GM12875 (cell line): ENCODE data around the gene LRP3.

ENCODE experiments used
- H3K4me3 ChIP-seq: one replicate; pipeline ENCODE4 v1.5.1; 2011; ENCODE audit warnings: low read depth, low read length, control low read depth
- CTCF ChIP-seq: IDR thresholded peaks from 2 replicates; pipeline ENCODE4 v1.5.1; 2011; ENCODE audit warnings: low read depth, mild to moderate bottlenecking, control low read depth, inconsistent platforms, low read length, moderate library complexity, borderline replicate concordance; ENCODE audit not compliant: insufficient read depth

LRP3 gene

DNA sequence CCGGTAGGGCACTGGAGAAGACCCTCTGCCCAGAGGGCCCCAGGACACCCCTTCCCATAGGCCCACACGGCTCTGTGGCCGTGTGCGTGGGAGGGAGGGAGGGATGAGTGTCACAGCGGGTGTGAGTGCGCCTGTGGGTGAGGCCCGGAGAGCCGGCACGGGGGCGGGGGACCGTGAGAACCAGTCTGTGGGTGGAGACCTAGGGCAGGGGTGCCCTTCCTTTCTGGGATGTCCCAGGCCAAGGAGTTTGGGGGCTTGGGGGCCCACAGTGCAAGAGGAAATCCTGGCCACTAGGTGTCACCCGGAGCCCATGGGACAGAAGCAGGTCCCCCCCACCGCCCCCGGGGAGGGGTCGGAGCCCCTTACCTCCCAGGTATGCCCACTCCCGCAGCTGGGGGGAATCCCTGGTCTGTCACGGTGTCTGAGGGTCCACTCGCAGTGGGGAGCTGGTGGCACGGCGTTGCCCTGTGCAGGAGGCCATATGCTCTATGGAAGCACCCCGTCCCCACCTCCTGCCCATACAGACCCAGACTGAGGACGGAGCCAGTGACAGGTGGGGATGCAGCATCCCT lies 47.5 kb downstream of the LRP3 start:
- no peak overlapping the region for H3K4me3 ChIP-seq
- TF ChIP-seq CTCF: peak; percentile 60; the same call in 1 of the 2 replicates

DNA sequence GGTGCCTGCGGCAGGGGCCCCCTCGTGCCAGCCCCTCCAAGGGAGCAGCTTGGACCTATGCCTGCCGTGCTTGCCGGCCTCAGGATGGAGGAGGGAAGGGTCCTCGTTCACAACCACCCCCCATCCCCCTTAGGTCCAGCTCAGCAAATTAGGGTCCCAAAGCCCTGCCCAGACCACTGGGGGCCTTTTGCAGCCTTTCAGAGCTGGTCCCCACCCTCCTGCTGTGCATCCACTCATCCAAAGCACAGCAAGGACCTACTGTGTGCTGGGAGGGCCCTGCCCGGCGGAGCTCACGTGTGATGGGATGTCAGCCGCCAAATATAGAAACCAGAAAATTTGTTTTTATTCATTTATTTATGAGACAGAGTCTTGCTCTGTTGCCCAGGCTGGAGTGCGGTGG lies 48.0 kb downstream of the LRP3 start:
- no peak for TF ChIP-seq CTCF

DNA sequence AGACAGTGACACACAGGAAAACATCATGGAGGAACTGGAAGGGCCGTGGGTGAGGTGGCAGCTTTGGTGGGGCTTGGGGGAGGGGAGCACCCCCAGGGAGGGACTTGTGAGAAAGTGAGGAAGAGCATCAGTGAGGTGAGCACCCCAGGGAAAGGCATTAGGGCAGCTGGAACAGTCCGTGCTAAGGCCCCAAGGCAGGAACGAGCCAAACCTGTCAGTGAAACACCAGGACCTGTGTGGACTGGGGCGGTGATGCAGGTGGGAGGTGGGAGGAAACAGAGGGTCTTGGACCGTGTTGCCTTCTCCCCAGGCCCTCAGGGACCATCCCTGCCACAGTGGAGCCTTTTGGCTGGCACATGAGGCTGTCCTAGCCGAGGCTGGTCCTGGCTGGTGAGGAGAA lies 48.8 kb downstream of the LRP3 start:
- TF ChIP-seq CTCF: no peak
- no peak overlapping the region for H3K4me3 ChIP-seq

More for the DNA sequence above, 48.0 kb downstream of the LRP3 start:
- no peak overlapping the region for H3K4me3 ChIP-seq

DNA sequence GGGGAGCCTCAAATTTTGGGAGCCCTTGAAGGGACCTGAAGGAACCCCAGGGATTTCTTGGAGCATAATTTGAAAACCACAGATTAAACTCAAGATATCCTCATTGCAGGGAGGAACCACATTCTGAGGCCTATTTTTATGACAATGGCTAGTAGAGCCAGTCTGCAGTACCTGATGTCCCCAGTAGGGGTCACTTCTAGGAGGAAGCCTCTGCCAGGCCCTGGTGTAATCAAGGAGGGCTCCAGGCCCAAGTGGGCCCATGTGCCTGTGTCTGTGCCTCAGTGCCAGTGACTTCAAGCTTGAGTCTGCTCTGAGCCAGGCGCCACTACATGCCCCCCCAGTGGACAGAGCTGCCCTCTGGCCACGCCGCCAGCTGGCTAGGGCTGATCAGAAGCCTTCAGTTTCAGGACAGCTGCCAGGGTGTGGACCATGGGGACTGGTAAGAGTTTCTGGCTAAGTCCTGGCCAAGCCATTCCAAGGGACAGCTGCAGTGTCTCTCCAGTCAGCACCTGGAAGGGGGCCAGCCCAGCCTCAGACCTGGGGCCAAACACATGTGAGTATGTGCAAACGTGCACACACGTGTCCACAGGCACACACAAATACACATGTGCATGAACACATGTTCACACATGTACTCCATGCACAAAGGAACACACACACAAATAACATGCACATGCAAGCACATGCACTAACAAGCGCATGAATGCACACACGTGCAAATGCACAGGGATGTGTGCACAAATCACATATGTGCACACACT lies 52.0 kb downstream of the LRP3 start:
- TF ChIP-seq CTCF: peak; percentile 59

DNA sequence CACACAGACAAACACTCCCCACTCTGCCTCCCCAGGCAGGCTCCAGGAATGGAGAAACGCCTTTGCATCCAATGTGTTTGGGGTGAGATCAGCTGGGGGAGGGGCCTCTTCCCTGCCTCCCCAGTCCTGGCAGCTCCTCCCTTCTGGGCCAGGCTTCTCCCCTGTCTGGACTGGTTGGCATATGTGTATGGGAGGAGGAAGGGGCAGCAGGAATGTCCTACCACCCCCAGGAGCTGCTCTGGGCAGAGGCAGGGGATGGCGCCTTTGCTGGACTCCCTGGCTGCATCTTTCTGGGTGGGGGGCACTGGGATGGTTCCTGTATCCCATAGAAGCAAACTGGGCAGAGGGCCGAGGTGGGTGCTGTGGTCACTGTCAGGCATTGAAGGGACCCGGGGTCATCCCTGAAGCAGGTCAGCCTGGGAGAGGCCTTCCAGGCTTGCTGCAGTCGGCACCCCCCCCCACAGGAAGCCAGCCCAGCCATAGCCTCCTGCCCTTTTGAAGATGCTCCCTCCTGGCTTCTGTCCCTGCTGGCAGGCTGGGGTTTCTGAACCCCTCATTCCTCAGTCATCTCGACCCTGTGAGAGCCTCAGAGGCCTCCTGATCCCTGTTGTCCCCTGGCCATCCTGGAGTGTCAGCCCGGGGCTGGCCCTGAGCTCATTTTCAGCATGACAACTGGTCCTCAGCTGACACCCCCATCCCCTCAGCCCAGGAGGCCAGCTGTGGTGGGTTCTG lies 52.7 kb downstream of the LRP3 start:
- H3K4me3 ChIP-seq: no peak overlapping the region
- TF ChIP-seq CTCF: no peak

More for the DNA sequence above, 52.0 kb downstream of the LRP3 start:
- H3K4me3 ChIP-seq: no peak overlapping the region

DNA sequence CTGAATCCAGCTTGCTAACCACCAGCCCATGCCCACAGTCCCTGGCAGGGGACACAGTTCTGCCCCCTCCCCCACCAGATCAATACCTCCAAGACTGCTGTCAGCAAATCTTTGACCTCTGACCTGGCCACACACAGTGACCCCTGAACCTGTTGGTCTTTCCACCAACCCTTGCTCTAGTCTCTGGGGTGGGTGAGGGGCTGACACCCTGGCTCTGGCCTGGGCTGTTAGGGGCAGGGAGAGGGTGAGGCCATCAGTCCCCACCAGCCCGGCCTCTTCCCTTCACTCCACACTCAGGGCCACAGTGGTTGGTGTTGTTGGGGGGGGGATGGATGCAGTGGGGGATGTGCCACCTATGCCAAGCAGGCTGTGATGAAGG lies 53.3 kb downstream of the LRP3 start:
- TF ChIP-seq CTCF: no peak
- H3K4me3 ChIP-seq: no peak overlapping the region
